Fibroblast of lung (primary cell): ENCODE data around the gene EPSTI1.

Experiments used
- EZH2 ChIP-seq: IDR thresholded peaks from 2 replicates; pipeline ENCODE4 v1.5.1; 2012; ENCODE audit warnings: low read length, control low read depth, mild to moderate bottlenecking; ENCODE audit errors: missing control alignments
- TF ChIP-seq, protein P1 (sequence below), 2 donors: IDR thresholded peaks in 1 of 2; conservative IDR thresholded peaks in 1 of 2; 1 replicate in 1 of 2; 2 replicates in 1 of 2; pipeline ENCODE4 v1.5.1; 2011 to 2012; ENCODE audit warnings: low read length in 2 of 2, control low read depth in 1 of 2, inconsistent platforms in 1 of 2, low read depth in 1 of 2, mild to moderate bottlenecking in 1 of 2

DNA sequence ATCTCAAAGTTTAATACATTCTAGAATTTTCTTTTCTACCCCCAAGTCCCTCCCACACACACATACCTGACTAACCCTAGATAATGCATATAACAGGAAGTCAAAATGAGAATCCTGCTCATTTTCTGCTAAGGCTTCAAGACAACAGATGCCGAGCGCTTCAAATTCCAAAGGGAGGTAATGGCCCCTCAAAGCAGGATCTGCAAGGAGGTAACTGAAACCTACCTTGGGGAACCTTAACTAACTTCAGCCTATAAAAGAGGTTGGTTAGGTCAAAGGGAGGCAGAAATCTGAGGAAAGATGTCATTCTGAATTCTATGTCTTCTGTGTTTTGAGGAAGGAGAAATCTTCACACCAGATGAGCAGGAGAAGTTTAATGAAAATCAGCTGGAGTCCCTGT lies 26.8 kb downstream of the EPSTI1 start:
- TF ChIP-seq EZH2: no peak
- TF ChIP-seq, protein P1, sequence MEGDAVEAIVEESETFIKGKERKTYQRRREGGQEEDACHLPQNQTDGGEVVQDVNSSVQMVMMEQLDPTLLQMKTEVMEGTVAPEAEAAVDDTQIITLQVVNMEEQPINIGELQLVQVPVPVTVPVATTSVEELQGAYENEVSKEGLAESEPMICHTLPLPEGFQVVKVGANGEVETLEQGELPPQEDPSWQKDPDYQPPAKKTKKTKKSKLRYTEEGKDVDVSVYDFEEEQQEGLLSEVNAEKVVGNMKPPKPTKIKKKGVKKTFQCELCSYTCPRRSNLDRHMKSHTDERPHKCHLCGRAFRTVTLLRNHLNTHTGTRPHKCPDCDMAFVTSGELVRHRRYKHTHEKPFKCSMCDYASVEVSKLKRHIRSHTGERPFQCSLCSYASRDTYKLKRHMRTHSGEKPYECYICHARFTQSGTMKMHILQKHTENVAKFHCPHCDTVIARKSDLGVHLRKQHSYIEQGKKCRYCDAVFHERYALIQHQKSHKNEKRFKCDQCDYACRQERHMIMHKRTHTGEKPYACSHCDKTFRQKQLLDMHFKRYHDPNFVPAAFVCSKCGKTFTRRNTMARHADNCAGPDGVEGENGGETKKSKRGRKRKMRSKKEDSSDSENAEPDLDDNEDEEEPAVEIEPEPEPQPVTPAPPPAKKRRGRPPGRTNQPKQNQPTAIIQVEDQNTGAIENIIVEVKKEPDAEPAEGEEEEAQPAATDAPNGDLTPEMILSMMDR (conservative IDR thresholded peaks at IDR 0.05 in 1 of 2, IDR thresholded peaks at IDR 0.05 in 1 of 2; ENCODE audit: low read depth in 1 of 2, low read length in 2 of 2): no peak
